Natural killer cell (primary cell): ENCODE measurements around the gene ATP12A. TPM values are rescaled to one million over a fixed set of nuclear protein-coding genes. Genes with fewer than 3 reads are reported as not detected.

Experiments used
- ATAC-seq, 3 donors: fragments of 150-1000 bp in 2 of 3; fragments of 200-7000 bp in 1 of 3; cut with Tn5 transposase; 1 replicate in 1 of 3; 2 replicates in 2 of 3; pipeline ENCODE4 v1.10.0; 2021; ENCODE audit warnings: mild to moderate bottlenecking in 2 of 3, moderate library complexity in 2 of 3
- DNase-seq, 2 donors: peaks; one replicate each; pipeline versions ENCODE4 v3.0.0 to v3.0.0-alpha.2; 2013 to 2021; ENCODE audit warnings: mixed read lengths in 1 of 2
- H3K27ac ChIP-seq: one replicate; pipeline ENCODE4 v1.5.1; 2013; ENCODE audit warnings: mild to moderate bottlenecking, low read length
- H3K27me3 ChIP-seq: one replicate; pipeline ENCODE4 v1.6.1; 2013; ENCODE audit warnings: low read length; ENCODE audit not compliant: control insufficient read depth, insufficient read depth
- H3K36me3 ChIP-seq: one replicate; pipeline ENCODE4 v1.6.1; 2013; ENCODE audit warnings: low read length; ENCODE audit not compliant: control insufficient read depth, insufficient read depth
- H3K4me1 ChIP-seq: one replicate; pipeline ENCODE4 v1.6.1; 2013; ENCODE audit warnings: low read length; ENCODE audit not compliant: control insufficient read depth, insufficient read depth
- H3K4me3 ChIP-seq: one replicate; pipeline ENCODE4 v1.5.1; 2013; ENCODE audit warnings: low read length
- H3K9me3 ChIP-seq: one replicate; pipeline ENCODE4 v1.6.1; 2013; ENCODE audit warnings: low read length; ENCODE audit not compliant: control insufficient read depth, insufficient read depth
- H3K27ac Mint-ChIP-seq, 2 donors: one replicate each; pipeline ENCODE4 v1.8.0; 2022; ENCODE audit warnings: mild to moderate bottlenecking in 2 of 2, mixed read lengths in 2 of 2, moderate library complexity in 1 of 2
- H3K27me3 Mint-ChIP-seq, 2 donors: one replicate each; pipeline ENCODE4 v1.8.0; 2022; ENCODE audit warnings: low read depth in 2 of 2, mixed read lengths in 2 of 2
- H3K36me3 Mint-ChIP-seq: one replicate; pipeline ENCODE4 v1.8.0; 2022; ENCODE audit warnings: mixed read lengths
- H3K4me1 Mint-ChIP-seq, 2 donors: one replicate each; pipeline ENCODE4 v1.8.0; 2022; ENCODE audit warnings: mixed read lengths in 2 of 2
- H3K4me3 Mint-ChIP-seq: one replicate; pipeline ENCODE4 v1.8.0; 2022; ENCODE audit warnings: mild to moderate bottlenecking, moderate library complexity, mixed read lengths
- H3K9me3 Mint-ChIP-seq, 2 donors: one replicate each; pipeline ENCODE4 v1.8.0; 2022; ENCODE audit warnings: mixed read lengths in 2 of 2
- WGBS: methylation state at CpG from one replicate; pipeline ENCODE4 v1.1.7; 2013; ENCODE audit warnings: missing lambda C conversion rate; ENCODE audit not compliant: insufficient coverage; 5-methylcytosine and 5-hydroxymethylcytosine counted together
- intact Hi-C: fragments of 100-400 bp; cut with micrococcal nuclease; formaldehyde crosslinking; loops from one replicate; pipeline ENCODE4 v1.14.2; 2022
- total RNA-seq, 4 donors: library from RNA; stranded (reverse); fragments of 120-200 nt in 1 of 4; gene quantifications; one replicate each; pipeline versions ENCODE4 v1.2.3 to v1.2.4, GENCODE V29; 2013 to 2022
- TF ChIP-seq, protein P1 (sequence below): fragments of 200-600 bp; IDR thresholded peaks from one replicate; pipeline ENCODE4 v1.8.0; 2022; ENCODE audit warnings: antibody characterized with exemption

The ATP12A gene
- total RNA-seq, 3 donors from 2014 or later (not counting 1 experiment from before 2014, with no cell fraction given) = not detected

DNA sequence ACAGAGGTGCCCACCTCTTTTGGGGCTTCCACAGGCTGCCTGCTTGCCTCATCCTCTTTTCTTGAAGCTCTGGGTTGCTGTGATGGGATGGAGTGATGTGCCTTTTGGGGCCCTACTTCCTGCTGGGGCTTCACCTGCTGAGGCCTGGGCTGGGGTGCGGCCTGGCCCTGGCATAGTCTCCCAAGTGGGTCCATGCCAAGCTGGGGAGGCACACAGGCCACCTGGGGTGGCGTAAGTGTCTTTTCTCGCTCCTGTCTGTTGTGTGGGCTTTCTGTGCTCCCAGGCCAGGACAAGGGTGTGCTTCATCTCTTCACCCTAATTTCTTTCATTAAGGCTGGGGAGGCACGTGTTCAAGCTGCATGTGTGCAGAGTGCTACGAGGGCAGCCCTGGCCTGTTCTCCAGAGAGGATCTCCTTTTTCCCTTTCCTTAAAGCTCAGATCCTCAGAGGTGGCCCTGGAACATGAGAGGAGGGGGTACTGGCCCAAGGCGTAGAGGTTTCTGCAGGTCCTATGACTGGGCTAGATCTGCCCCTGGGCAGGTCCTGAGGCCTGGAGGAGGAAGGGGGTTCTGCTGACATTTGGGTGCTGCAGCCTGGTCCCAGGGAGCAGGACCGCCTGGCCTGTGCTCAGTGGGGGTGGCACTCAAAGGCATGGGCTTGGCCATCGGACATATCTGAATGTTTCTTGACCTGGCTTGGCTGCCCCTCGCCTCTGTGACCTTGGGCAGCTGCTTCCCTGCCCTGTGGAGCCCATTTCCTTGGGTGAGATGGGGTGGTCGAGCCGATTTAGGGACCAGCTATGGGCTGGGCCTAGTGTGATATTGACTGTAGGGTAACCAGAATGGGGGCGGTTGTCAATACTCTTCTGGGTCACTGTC is 60.0 kb downstream of the ATP12A start:
- no peak for DNase-seq
- H3K4me1 Mint-ChIP-seq = no peaks in the 10 kb centered on the region
- Histone ChIP-seq H3K27me3 (no peaks in the 10 kb centered on the region), H3K27ac (no peak overlapping the region), H3K4me1 (no peaks in the 10 kb centered on the region), H3K4me3 (no peak overlapping the region), H3K36me3 (no peaks in the 10 kb centered on the region), H3K9me3 (no peaks in the 10 kb centered on the region)
- ATAC-seq = no peak
- peaks cover 7 to 10% of the 10 kb centered on the region in 2 donors for H3K27me3 Mint-ChIP-seq
- WGBS = 87% methylated on average over 12 of the region's 12 CpGs
- intact Hi-C loops = no loop called here
- H3K27ac Mint-ChIP-seq = no peak overlapping the region
- no peaks in the 10 kb centered on the region for H3K36me3 Mint-ChIP-seq
- H3K4me3 Mint-ChIP-seq = no peak overlapping the region
- TF ChIP-seq, protein P1, sequence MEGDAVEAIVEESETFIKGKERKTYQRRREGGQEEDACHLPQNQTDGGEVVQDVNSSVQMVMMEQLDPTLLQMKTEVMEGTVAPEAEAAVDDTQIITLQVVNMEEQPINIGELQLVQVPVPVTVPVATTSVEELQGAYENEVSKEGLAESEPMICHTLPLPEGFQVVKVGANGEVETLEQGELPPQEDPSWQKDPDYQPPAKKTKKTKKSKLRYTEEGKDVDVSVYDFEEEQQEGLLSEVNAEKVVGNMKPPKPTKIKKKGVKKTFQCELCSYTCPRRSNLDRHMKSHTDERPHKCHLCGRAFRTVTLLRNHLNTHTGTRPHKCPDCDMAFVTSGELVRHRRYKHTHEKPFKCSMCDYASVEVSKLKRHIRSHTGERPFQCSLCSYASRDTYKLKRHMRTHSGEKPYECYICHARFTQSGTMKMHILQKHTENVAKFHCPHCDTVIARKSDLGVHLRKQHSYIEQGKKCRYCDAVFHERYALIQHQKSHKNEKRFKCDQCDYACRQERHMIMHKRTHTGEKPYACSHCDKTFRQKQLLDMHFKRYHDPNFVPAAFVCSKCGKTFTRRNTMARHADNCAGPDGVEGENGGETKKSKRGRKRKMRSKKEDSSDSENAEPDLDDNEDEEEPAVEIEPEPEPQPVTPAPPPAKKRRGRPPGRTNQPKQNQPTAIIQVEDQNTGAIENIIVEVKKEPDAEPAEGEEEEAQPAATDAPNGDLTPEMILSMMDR = no peak
- H3K9me3 Mint-ChIP-seq = no peaks in the 10 kb centered on the region

DNA sequence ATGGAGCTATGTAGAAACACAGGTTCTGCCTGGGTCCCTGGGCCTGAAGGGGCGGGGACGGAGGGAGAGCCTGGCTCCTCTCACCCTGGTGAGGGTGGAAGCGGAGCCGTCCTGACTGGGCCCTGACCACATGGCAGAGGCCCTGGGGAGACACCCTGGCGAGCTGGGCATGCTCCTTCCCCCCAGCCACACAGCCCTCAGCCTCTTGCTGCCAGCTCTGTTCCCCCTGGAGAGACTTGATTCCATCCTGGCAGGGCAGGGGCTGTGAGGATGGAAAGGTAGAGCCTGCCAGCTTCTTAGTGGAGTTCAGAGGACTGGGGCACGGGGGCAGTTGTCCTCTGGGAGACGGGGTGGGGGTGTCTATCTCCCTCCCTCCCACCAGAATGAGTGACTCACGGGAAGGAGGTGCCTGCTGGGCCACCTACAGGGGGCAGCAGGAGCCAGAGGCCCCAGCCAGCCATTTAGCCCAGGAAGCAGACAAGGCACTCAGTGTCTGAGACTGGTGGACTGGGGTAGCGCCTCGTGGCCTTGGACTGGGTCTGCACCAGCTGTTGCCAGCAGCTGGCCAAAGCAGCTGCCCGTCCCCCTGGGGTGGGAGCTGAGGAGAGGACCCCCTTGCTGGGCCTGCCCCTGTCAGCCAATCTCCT is 60.9 kb downstream of the ATP12A start:
- no peaks in the 10 kb centered on the region for H3K4me1 Mint-ChIP-seq
- 85% methylated on average over 10 of the region's 11 CpGs for WGBS
- peaks cover 9 to 13% of the 10 kb centered on the region in 2 donors for H3K27me3 Mint-ChIP-seq
- Histone ChIP-seq H3K36me3 (no peaks in the 10 kb centered on the region), H3K4me3 (no peak overlapping the region), H3K27me3 (no peaks in the 10 kb centered on the region), H3K27ac (no peak overlapping the region), H3K9me3 (no peaks in the 10 kb centered on the region), H3K4me1 (no peaks in the 10 kb centered on the region)
- DNase-seq (peak in 1 of 2 donors; percentile 13), ATAC-seq (no peak)
- intact Hi-C loops = no loop called here
- H3K27ac Mint-ChIP-seq = no peak overlapping the region
- H3K9me3 Mint-ChIP-seq = no peaks in the 10 kb centered on the region
- H3K4me3 Mint-ChIP-seq = no peak overlapping the region
- TF ChIP-seq, protein P1 = no peak
- no peaks in the 10 kb centered on the region for H3K36me3 Mint-ChIP-seq

DNA sequence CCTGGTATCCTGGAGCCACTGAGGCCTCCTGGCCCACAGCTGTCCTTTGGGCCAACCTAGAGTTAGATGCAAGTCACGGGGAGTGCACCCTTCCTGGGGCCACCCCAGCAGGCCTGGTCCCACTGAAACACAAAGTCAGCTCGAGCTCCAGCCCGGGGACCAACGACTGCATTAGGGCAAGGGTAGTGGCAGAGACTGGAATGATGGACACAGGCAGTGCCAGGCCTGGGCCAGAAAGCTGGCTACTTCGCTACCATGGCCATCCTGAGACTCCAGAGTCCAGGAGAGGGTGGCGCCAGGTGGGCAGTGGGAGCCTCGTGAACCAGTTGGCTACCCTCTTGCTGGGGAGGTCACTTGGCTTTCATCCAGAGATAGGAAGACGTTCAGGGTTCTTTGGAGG is 61.6 kb downstream of the ATP12A start:
- Mint-ChIP-seq H3K9me3 (no peaks in the 10 kb centered on the region), H3K4me3 (no peak overlapping the region), H3K27ac (no peak overlapping the region), H3K27me3 (peaks cover 10 to 13% of the 10 kb centered on the region in 2 donors), H3K36me3 (no peaks in the 10 kb centered on the region), H3K4me1 (no peaks in the 10 kb centered on the region)
- WGBS = 74% methylated on average over 8 of the region's 8 CpGs
- Histone ChIP-seq H3K27ac (no peak overlapping the region), H3K36me3 (no peaks in the 10 kb centered on the region), H3K9me3 (no peaks in the 10 kb centered on the region), H3K27me3 (peaks cover 1% of the 10 kb centered on the region), H3K4me3 (no peak overlapping the region), H3K4me1 (peaks cover 3% of the 10 kb centered on the region)
- intact Hi-C loops = no loop called here
- ATAC-seq (no peak), DNase-seq (no peak)
- TF ChIP-seq, protein P1 = no peak
